ENCODE measurements around the gene THEM5.

THEM5 gene

DNA sequence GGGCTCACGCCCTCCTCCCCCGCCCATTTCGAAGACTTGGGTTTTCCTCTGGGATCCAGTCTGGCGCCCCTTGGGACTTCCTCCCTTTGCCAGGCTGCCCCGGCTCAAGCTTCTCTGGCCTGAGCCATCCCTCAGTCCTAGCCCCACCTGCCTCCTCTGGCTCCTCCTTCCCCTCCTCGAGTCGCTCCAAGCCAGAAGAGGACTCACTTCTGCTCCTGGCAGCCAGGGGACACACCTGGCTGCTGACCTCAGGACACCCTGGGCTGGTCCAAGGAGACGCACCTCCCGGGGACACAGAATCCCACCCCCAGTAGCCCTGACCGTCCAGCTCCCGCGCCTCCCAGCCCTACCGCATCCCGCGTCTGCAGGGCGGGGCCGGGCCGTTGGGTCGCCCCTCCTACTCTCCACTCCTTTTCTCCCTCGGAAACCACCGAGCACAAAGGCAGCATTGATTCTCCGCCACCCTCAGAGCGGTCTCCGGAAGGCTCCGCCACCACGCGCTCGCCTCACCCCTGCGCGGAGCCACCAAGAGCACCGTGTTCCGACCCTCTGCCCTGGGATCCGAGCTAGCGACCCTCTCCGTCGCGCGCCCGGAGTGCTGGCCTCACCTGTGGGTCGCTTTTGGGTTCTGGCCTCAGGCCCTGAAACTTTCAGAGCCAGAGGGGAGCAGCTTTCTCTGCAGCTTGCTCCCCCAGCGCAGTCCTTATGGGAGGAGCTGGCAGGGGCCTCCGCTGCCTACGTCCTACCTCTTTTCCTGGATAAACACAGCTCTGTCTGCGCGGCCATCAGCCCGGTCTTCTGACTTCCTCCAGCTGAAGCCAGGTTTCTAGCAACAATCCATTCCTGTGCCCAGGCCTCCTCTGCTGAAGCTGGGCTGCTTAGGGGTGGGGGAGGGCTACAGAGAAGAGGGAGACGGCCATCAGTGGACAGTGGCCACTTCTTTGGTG, 13.8 kb downstream of the THEM5 start, which contains the start of gene C2CD4D:
Gene C2CD4D, minus strand, starts transcription at position 364 of the 947 bp plus-strand sequence. CDS start 831 bp downstream, outside the sequence.
- peak; percentile 60 for DNase-seq (ENCODE audit: low read depth)

DNA sequence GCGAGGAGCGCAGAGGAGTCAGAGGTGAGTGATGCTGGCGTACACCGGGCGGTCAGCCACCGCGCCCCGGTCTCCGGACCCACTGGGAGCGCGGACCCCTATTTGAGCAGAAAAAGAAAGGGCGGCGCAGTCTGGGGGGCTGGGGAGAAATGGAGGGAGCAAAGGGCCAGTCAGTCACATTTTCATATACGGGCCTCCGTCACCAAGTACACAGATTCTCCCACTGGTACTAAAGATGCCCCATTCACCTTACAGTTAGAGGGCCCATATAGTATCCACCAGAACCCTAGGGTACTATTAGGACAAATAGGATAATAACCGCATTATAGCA, 14.5 kb downstream of the THEM5 start:
- DNase-seq (ENCODE audit: low read depth): no peak

DNA sequence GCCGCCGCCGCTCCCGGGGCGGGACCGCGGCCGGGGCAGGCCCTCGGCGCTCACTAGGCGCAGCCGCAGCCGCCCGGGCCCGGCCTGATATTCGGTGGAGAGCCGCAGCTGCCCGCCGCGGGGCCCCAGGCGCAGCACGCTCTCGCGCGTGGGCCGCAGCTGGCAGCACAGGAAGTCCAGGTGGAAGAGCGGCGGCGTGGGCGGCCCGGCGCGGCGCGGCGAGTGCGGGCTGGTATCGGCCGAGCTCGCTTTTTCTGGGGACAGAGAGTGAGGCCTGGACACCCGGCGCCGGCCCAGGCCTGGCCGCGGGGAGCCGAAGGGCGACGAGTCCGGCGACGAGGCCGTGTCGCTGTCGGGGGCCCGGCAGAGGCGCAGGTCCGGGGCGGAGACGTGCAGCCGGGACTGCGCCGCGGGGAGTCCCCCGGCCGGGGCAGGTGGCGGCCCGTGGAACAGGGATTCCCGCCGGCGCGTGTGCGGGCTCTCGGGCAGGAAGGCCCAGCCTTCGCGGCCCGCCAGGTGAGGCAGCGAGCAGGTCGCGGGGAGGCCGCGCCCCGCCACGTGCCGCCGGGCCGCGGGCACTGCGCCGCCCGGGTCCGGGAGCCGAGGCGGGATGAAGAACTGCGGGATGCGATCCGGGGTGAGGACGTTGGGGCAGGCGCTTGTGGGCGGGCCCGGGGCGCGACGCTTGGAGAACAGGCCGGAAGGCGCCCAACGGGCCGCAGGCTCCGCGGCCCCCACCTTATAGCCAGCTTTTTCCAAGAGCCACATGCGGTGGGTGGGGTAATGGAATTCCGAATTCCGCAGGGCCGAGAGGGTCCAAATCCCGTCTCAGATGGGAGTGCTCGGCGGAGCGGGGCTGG, 15.1 kb downstream of the THEM5 start:
- DNase-seq (ENCODE audit: low read depth): no peak

DNA sequence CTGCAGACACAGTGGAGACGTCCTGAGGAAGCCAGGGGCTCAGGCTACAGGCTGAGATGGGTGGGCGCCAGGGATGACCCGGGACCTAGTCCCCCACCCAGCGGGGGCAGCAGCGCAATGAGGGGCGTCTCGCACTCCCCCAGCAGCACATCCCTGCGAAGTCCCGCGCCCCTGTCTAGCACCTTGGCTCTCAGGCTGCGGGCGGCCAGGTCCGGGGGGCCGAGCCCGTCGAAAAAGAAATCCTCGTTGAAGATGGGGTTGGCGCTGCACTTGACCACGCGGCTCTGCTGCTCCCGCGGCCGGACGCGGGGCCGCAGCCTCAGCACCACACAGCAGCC, 15.7 kb downstream of the THEM5 start:
- DNase-seq (ENCODE audit: low read depth): no peak

DNA sequence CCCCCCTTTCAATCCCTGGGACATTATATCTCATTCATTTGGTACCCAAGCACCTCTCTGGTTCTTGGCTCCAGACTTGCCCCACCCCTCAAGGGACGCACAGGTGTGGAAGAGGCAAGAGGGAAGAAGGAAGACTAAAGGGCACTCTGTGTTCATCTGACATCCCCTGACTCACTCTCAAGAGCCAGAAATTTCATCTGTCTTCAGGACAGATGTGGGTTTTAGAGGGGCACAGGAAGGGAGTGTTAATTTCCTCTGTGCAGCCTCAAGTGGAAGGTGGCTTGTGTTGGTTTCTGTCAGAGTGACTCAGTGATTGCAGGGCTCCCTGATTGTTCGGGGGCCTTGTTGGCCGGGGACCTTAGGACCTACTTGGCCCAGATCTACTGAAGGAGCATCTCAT, 16.3 kb downstream of the THEM5 start:
- no peak for DNase-seq (ENCODE audit: low read depth)

DNA sequence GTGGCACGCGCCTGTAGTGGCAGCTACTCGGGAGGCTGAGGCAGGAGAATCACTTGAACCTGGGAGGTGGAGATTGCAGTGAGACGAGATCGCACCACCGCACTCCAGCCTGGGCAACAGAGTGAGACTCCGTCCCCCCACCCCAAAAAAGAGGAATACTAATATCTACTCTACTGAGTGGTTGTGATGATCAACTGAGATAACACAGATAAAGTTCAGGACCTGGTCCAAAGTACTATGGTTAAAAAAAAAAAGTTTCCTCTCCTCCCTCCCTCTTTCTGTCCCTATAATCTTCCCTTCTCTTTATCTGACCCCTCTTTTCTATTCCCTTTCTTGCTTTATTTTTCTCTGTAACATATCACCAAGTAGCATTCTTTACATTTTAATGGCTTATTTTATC, 17.9 kb downstream of the THEM5 start:
- DNase-seq (ENCODE audit: low read depth): no peak

DNA sequence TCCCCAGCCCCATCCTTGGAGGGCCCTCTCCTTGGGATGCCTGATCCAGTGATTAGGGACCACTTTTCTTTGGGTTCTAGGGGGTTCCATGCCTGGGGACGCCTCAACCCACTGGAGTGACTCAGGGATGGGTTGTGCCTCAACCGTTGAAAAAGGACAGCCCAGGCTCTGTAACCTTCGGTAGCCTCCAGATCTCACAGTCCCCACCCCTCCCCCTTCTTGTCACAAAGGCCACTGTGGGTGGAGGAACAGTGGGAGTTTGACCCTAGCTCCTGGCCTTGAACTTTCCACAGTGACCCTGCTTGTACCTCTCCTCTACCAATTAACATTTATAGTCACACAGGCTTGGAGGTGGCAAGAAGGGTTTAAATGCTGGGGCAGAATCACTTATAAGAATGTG, 19.3 kb downstream of the THEM5 start:
- no peak for DNase-seq (ENCODE audit: low read depth)

DNA sequence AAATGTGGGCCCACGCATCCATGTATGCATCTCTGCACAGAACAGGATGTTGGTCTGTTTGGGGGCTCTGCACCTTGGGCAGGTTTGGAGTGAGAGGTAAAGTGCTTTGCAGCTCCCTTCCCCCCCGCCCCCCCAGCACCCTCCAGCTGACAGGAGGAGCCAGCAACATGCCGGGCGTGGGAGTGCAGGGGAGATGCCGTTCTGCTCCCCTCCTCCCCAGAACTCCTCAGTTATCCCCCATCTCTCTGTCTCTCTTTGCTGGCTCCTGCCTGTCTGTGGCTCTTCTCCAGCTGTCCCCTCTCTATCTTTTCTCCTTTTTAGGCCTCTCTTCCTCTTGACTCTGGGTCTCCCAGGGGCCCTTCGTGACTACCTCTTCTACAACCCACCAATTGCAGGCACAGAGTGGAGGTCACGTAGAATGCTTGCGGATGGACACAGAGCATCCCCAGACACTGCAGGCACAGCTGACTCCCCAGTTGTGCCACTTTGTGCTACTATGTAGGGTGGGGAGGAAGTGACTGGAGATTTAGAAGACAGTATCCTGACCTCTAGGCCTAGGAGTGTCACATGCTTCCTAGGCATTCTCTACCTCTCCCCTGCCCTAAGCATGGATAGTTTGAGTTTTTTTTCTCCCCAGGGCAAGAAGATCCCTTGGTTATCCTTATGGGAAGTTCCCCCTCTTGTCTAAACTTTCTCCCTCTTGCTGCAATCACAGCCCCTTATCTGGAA, 20.2 kb downstream of the THEM5 start:
- no peak for DNase-seq (ENCODE audit: low read depth)

DNA sequence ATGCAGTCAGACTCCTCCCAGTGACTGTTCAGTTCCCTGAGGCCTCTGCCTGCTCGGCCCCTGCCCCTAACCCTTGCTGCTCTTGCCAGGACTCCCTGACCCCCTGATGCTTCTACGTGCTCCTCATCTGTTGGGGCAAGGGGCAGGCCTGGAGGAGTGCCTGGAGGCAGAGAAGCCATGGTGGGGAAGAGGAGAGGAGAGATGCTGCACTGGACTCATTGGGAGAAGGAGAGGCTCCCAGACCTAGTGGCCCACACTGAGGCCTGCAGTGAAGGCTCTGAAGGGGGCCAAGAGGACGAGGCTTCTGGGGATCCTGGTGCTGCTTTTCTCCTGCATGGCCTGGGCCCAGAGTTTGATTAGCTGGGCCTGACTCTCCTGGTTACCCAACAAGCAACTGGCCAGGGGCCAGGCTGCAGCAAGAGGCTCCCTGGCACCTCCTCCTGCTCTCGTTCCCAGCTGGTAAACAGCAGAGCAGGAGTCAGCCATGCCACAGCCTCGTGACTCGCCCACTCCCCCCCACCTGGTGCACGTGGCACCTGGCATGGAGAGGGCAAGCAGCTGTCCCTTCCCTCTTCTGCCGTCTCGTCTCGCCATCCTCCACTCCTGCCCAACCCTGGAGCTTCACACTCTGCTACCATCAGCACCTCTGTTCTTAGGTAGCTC, 21.1 kb downstream of the THEM5 start:
- DNase-seq (ENCODE audit: low read depth): no peak

DNA sequence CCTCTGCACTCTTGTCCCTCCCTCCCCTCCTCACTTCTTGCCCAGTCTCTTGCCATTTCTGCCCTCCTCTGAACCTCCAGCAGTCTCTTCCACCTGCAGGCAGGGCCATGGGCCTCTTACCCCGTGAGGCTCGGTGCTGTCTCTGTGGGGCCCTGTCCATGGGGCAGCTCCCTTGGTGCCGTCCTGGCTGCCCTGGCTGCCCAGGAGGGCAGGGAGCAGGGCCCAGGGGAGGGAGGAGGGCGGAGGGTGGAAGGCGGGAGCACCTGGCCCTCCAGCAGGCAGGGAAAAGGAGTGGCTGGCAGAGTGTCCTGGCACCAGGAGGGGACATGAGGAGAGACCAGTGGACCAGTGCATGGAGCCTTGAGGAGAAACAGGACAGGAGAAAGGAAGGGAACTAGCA, 21.9 kb downstream of the THEM5 start, which contains the start of gene RORC:
Gene RORC, minus strand, starts transcription at position 198 of the 400 bp plus-strand sequence. Its CDS starts 38 bp downstream, at position 160.
- DNase-seq (ENCODE audit: low read depth): no peak

DNA sequence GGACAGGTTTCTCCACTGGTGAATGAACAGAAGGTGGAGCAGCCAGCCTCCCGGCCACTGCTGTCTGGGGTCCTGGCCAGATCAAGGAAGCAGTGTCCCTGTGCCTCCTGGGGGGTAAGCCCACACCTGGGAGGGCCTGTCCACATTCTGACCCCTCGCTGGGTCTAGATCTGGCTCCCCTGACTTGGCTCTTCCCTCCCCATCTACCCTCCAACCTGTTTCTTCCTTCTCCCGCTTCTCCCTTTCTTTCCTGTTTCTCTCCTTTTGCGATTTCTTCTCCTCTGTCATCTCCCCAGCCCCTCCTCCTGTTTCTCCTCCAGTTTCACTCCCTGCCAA, 22.3 kb downstream of the THEM5 start:
- no peak for DNase-seq (ENCODE audit: low read depth)

DNA sequence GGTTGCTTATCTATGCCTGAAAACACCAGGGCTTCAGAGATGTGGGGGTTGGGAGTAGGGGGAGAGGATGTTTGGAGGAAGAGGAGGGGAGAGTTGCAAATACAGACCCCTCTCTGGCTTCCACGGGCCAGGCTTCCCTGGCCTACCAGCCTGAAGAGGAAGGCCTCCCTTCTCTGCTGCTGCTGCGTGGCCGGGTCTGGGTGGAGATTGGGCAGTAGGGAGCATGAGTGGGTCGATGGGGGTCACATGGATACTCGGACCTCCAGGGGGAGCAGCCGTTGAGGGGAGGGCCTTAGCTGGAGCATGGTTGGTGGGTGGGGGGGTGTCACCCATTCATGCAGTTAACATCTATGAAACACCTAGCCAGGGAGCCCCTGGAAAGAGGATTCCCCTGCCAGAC, 23.5 kb downstream of the THEM5 start:
- no peak for DNase-seq (ENCODE audit: low read depth)

DNA sequence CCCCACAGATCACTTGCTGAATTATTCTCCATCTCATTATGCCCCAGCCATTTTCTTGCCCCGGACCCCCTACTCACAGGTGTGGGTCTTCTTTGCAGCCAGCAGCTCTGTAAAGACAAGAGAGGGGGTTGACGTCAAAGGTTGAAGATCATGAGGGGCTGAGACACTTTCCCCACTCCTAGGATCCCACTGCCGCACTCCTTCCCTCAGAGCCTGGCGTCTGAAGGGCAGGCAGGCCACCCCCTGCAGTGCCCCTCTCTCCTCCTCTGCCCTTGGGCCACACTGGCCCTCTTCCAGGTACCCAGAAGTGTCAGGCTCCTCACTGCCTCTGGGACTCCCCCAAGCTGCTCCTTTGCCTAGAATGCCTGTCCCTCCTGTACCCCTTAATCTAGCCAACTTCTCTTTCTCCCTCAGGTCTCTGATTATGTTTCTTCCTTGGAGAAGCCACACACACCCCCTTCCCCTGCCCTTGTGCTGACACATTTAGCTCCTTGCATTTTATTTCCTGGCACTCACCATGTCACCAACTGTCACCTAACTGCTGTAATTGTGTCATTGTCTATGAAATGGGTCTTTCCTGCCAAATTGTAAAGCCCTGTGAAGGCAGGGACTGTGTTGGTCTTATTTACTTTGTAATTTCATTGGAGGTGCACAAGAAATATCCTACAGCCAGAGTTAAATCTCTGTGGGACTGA, 24.0 kb downstream of the THEM5 start:
- DNase-seq (ENCODE audit: low read depth): no peak

DNA sequence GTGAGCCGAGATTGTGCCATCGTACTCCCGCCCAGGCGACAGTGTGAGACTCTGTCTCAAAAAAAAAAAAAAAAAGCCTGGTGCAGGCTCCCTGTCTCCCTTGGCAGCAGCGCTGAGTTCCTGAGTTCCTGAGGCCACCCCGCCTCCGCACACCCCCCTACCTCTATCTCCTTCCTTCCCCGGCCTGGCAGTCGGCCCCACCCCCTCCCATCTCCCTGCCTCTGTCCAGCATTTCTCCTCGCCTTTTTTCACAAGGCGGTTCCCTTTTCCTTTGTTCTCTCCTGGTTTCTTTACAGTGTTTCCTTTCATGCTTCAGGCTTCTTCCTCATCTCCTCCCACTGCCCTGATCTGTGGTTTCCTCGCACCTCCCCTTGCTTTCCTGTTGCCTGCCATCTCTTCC, 24.6 kb downstream of the THEM5 start:
- DNase-seq (ENCODE audit: low read depth): no peak

DNA sequence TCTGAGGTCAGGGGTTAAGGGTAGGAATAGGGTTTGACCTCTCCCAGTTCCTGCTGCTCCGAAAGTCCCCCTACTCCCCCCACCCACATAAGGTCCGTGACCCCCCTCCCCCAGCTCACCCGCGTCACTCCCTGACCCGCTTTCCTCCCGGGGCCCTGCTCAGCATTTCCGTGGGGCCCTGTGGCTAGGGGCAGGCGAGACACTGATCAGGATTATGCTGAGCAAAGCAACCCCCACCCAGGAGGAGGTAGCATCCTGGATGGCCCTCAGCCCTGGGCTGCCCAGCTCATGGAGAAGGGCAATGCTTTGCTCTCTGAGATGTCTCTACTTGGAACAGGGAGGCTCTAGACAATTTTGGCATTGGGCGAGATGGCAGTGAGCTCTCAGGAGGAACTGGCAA, 25.7 kb downstream of the THEM5 start:
- DNase-seq (ENCODE audit: low read depth): no peak

DNA sequence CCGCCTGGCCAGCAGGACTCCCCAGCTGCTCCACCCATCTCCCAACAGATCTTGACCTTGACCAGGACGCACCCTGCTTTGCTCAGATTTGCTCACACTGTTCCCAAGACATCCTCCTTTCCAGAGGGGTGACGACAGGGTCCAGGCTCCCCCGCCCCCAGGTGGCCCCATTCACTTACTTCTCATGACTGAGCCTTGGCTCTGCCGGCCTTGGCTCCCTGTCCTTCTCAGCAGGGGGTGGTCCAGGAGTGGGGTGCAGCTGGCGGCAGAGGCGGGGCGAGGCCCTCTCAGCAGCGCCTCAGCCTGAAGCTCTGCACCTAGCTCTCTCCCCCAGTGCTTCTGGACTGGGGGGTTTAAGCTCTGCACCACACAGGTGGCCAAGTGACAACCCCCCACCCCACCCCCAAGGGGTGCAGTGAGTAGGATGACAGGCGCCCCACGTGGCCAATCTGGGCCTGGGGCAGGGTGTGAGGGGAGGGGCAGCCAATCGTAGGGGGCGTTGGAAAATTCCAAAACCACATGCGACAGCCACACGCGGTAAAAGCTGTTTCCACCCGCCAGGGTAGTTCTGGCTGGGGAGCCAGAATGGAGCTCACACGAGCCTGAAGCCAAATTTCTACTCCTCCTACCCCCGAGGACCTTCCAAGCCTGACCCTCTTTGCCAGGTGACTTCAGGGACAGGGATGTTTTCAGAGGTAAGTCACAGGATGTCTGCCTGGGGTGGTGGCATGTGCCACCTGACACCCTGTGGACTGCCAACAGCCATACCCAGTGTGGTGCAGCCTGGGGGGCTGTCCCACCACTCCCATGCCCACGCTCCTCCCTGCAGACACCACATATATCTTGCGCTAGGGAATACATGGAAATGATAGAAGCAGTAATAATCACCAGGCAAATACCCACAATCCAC, 27.5 kb downstream of the THEM5 start:
- no peak for DNase-seq (ENCODE audit: low read depth)

DNA sequence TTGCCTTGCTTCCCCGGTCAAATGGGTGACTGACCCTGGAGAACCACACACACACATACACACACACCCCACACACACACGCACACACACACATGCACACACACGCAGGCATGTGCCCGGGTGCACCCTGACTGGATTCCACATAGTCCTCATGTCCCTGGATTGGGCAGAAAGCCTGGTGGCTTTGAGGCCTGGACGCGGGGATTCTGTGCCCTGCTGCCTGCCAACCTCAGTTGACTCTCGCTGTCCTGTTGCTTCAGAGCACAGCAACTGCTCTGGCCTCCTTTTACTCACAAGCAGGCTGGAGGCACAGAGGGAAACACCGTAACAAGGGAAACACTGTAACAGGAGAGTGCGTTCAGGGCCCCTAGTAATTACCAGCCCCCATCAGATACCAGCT, 28.3 kb downstream of the THEM5 start:
- no peak for DNase-seq (ENCODE audit: low read depth)

DNA sequence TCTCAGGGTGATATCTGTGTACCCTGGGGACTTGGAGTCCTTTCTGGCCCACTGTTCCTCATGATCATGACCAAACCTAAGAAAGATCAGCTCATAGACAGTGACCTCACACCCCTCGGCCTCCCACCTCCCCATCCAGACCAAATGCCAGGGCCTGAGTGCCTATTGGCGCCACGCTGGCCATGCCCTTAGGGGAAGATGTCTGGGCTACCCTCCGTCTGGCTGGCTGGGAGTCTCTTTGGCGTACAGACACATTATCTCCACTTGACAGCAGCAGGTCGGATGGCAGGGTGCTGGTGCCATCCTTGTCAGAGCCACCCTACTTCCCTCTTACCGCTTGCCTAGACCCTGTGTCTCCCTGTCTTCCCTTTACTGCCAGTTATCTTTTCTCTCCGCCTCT, 30.3 kb downstream of the THEM5 start:
- DNase-seq (ENCODE audit: low read depth): no peak

DNA sequence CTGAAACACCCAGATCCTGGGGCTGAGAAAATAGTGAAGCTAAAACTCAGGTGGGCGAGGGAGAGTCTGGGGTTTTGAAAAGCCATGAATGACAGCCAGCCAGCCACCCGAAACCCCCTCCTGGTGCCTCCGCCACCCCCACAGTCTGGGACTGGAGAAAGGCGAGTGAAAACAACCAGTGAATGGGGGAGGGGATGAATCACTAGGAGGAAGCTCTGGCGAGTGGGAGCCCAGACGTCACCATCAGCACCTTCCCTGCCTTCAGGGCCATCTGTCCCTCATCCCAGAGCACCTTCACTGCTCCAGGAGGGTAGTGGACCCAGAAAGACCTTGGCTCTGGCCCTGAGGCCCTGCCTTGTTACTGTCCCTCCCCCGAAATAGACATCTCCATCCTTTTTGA, 31.1 kb downstream of the THEM5 start:
- DNase-seq (ENCODE audit: low read depth): no peak

DNA sequence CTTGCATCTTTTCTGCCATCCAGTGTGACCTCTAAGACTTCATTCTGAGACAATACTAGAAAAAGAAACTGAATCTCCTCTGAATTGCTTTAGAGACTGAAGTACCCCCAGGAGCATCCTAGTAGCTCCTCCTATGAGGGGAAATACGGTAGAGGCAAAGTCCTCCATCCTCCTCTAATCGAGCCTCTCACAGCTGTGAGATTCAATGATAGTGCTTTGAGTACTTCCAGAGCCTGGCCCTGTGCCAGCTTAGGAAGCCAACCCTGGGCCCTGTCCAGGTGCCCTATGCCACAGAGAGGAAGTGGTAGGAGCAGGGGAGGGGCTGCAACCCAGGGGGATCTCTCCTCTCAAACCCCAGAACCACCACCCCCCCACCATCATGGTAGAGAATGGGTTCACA, 32.6 kb downstream of the THEM5 start:
- no peak for DNase-seq (ENCODE audit: low read depth)
